GM12801 (cell line): ENCODE data around the gene WDR87.

ENCODE experiments used
- CTCF ChIP-seq: IDR thresholded peaks from one replicate; pipeline ENCODE4 v1.5.1; 2011; ENCODE audit warnings: control low read depth; ENCODE audit not compliant: insufficient read length; ENCODE audit errors: extremely low read depth

The WDR87 gene

GRCh38 chr19:37948362-37948761, 42.0 kb upstream of the WDR87 start:
- TF ChIP-seq CTCF = no peak

GRCh38 chr19:37947778-37948177, 41.4 kb upstream of the WDR87 start:
- TF ChIP-seq CTCF = no peak

- no peak for TF ChIP-seq CTCF
Observed at GRCh38 chr19:37946132-37946531, 39.7 kb upstream of the WDR87 start.

GRCh38 chr19:37943480-37943879, 37.1 kb upstream of the WDR87 start:
- TF ChIP-seq CTCF = no peak

GRCh38 chr19:37942516-37942902, 36.1 kb upstream of the WDR87 start:
- no peak for TF ChIP-seq CTCF

- TF ChIP-seq CTCF = no peak
Observed at GRCh38 chr19:37941782-37942515, 35.6 kb upstream of the WDR87 start.

- TF ChIP-seq CTCF = no peak
Observed at GRCh38 chr19:37938353-37938752, 32.0 kb upstream of the WDR87 start.

GRCh38 chr19:37936886-37937285, 30.5 kb upstream of the WDR87 start:
- no peak for TF ChIP-seq CTCF
